K562 (cell line): ENCODE measurements around the gene ID2. TPM values are rescaled to one million over a fixed set of nuclear protein-coding genes. Genes with fewer than 3 reads are reported as not detected.
A peak's percentile ranks its signal among the peaks of the same experiment; 100 is the strongest.

ENCODE experiments used
- ARID2 ChIP-seq: fragments of 450-650 bp; IDR thresholded peaks from 2 replicates; pipeline ENCODE4 v1.6.1; 2017; ENCODE audit warnings: antibody characterized with exemption, mild to moderate bottlenecking
- BHLHE40 ChIP-seq: IDR thresholded peaks from 2 replicates; pipeline ENCODE4 v1.6.1; 2011; ENCODE audit warnings: low read length, improper control_type of control experiment
- ELF2 ChIP-seq: fragments of 250-450 bp; sonication (Bioruptor Pico); IDR thresholded peaks from 2 replicates; pipeline ENCODE4 v1.5.0; 2021; ENCODE audit warnings: mild to moderate bottlenecking
- HDAC2 ChIP-seq: fragments of 450-650 bp; IDR thresholded peaks from 2 replicates; pipeline ENCODE4 v1.6.1; 2016; ENCODE audit warnings: mild to moderate bottlenecking
- MAFK ChIP-seq: IDR thresholded peaks from 2 replicates; pipeline ENCODE4 v1.6.1; 2011; ENCODE audit warnings: low read length, improper control_type of control experiment
- RFX1 ChIP-seq: fragments of 450-650 bp; IDR thresholded peaks from 2 replicates; pipeline ENCODE4 v1.6.1; 2016; ENCODE audit warnings: mild to moderate bottlenecking, moderate library complexity
- SRSF1 ChIP-seq: fragments of 200-400 bp; formaldehyde crosslinking; IDR thresholded peaks from 2 replicates; pipeline ENCODE4 v1.6.1; 2017; ENCODE audit warnings: mild to moderate bottlenecking, low read depth, low read length, moderate library complexity
- TCF7L2 ChIP-seq: fragments of 150-350 bp; IDR thresholded peaks from 2 replicates; pipeline ENCODE4 v1.6.1; 2016; ENCODE audit warnings: low read depth, mild to moderate bottlenecking, low read length, moderate library complexity
- ZNF174 ChIP-seq: fragments of 250-450 bp; sonication (Bioruptor Pico); IDR thresholded peaks from 2 replicates; pipeline ENCODE4 v1.4.0; 2020; ENCODE audit warnings: mild to moderate bottlenecking
- ZNF347 ChIP-seq: fragments of 450-650 bp; formaldehyde crosslinking; IDR thresholded peaks from 2 replicates; pipeline ENCODE4 v1.4.0; 2020; ENCODE audit warnings: low read depth, mild to moderate bottlenecking, moderate library complexity
- polyA plus RNA-seq, 8 experiments: library from polyadenylated mRNA; depleted of rRNA in 4 of 8; stranded (reverse) in 5 of 8; unstranded in 3 of 8; fragments of >200 nt; fragmentation: Nextera tagmentation in 2 of 8; fragmentation: Illumina TruSeq in 1 of 8; extraction: Ambion mirVana in 2 of 8; extraction: Trizol in 1 of 8; gene quantifications; 2 replicates each; pipeline versions ENCODE4 v1.2.1 to v1.2.3, GENCODE V29; 2011 to 2014; ENCODE audit warnings: inconsistent platforms in 1 of 8, missing spikeins in 1 of 8
- total RNA-seq, 7 experiments: library from RNA; depleted of rRNA in 6 of 7; stranded (reverse); fragments of >200 nt in 6 of 7; fragmentation: Illumina TruSeq in 2 of 7; extraction: Trizol in 2 of 7; gene quantifications; 2 replicates each; pipeline versions ENCODE4 v1.2.1 to v1.2.3, GENCODE V29; 2011 to 2021; ENCODE audit warnings: low replicate concordance in 1 of 7
- TF ChIP-seq, protein P1 (sequence below): fragments of 250-450 bp; sonication (Bioruptor Pico); IDR thresholded peaks from 2 replicates; pipeline ENCODE4 v1.8.0; 2022; ENCODE audit warnings: inconsistent platforms, mild to moderate bottlenecking, moderate library complexity, borderline replicate concordance
- TF ChIP-seq, protein P2 (sequence below), 2 experiments: fragments of 450-650 bp; formaldehyde crosslinking in 1 of 2; IDR thresholded peaks; 2 replicates each; pipeline versions ENCODE4 v1.4.0 to v1.6.1; 2014 to 2020; ENCODE audit warnings: mild to moderate bottlenecking in 2 of 2, borderline replicate concordance in 1 of 2, low read depth in 1 of 2
- TF ChIP-seq, protein P3 (sequence below): sonication (generic); formaldehyde crosslinking; IDR thresholded peaks from 2 replicates; pipeline ENCODE4 v1.8.1; 2022; ENCODE audit warnings: missing genetic modification reagents
- TF ChIP-seq, protein P4 (sequence below): sonication (generic); formaldehyde crosslinking; IDR thresholded peaks from 2 replicates; pipeline ENCODE4 v1.8.1; 2022; ENCODE audit warnings: missing genetic modification reagents

Gene ID2
- total and polyA plus RNA-seq, 9 of the 15 experiments (the other 6 are each of a cell fraction or from before 2014, with no cell fraction given) = 8.0 to 35.7 (median 16.6) TPM

DNA sequence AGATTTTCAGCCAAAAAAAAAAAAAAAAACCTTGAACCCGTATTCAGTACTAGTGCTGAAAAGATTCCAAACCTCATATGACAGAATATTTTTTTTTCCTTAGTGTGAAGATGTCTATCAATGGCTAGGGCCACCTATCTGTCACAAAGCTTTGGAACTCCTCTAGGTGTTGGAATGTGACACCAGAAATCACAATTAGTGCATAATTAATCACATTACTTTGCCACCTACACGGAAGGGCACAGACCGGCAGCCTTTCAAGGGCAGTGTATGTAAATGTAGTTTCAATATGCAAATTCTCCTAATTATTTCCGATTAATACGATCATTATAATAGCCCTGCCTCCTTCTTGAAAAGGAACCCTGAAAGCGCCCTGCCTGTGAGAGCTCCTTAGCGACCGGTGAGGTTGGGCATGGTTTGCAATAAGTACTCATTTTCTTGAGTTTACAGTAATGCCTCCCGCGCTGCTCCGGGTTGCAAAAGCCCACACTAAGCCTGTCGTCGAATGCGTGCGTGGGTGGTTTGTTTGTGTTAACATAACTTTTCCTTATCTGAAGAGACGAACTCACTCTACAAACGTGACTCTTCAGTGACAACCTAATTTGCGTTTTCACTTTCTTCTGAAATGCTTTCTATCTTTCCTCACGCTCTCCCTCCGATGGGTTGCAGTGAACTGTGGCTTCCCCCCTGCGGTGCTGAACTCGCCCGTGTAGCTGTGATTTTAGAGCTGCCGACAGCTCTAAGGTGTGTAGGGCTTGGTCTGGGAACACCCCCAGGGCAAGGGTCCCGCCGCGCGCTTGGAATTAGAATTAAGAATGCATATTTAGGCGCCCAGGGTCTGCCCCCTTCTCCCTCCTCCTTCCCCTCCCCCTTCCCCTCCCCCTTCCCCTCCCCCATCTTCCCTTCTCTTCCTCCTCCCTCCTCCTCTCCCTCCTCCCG, 765 bp upstream of the ID2 start (continued):
- TF ChIP-seq HDAC2 = peak; percentile 64
- TF ChIP-seq, protein P1, sequence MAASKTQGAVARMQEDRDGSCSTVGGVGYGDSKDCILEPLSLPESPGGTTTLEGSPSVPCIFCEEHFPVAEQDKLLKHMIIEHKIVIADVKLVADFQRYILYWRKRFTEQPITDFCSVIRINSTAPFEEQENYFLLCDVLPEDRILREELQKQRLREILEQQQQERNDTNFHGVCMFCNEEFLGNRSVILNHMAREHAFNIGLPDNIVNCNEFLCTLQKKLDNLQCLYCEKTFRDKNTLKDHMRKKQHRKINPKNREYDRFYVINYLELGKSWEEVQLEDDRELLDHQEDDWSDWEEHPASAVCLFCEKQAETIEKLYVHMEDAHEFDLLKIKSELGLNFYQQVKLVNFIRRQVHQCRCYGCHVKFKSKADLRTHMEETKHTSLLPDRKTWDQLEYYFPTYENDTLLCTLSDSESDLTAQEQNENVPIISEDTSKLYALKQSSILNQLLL (CRISPR knock-in tag) = no peak
- no peak for TF ChIP-seq TCF7L2
- TF ChIP-seq, protein P2, sequence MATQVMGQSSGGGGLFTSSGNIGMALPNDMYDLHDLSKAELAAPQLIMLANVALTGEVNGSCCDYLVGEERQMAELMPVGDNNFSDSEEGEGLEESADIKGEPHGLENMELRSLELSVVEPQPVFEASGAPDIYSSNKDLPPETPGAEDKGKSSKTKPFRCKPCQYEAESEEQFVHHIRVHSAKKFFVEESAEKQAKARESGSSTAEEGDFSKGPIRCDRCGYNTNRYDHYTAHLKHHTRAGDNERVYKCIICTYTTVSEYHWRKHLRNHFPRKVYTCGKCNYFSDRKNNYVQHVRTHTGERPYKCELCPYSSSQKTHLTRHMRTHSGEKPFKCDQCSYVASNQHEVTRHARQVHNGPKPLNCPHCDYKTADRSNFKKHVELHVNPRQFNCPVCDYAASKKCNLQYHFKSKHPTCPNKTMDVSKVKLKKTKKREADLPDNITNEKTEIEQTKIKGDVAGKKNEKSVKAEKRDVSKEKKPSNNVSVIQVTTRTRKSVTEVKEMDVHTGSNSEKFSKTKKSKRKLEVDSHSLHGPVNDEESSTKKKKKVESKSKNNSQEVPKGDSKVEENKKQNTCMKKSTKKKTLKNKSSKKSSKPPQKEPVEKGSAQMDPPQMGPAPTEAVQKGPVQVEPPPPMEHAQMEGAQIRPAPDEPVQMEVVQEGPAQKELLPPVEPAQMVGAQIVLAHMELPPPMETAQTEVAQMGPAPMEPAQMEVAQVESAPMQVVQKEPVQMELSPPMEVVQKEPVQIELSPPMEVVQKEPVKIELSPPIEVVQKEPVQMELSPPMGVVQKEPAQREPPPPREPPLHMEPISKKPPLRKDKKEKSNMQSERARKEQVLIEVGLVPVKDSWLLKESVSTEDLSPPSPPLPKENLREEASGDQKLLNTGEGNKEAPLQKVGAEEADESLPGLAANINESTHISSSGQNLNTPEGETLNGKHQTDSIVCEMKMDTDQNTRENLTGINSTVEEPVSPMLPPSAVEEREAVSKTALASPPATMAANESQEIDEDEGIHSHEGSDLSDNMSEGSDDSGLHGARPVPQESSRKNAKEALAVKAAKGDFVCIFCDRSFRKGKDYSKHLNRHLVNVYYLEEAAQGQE (IDR thresholded peaks at IDR 0.05; ENCODE audit: borderline replicate concordance) = no peak
- TF ChIP-seq, protein P2 (CRISPR knock-in tag; IDR thresholded peaks at IDR 0.05; ENCODE audit: low read depth) = no peak
- no peak for TF ChIP-seq ZNF174 (CRISPR knock-in tag)
- TF ChIP-seq BHLHE40 = peak; percentile 94
- TF ChIP-seq RFX1 = no peak
- no peak; the same call in 1 of the 2 replicates for TF ChIP-seq ELF2
- no peak for TF ChIP-seq ZNF347 (CRISPR knock-in tag)
- no peak for TF ChIP-seq SRSF1
- TF ChIP-seq, protein P3, sequence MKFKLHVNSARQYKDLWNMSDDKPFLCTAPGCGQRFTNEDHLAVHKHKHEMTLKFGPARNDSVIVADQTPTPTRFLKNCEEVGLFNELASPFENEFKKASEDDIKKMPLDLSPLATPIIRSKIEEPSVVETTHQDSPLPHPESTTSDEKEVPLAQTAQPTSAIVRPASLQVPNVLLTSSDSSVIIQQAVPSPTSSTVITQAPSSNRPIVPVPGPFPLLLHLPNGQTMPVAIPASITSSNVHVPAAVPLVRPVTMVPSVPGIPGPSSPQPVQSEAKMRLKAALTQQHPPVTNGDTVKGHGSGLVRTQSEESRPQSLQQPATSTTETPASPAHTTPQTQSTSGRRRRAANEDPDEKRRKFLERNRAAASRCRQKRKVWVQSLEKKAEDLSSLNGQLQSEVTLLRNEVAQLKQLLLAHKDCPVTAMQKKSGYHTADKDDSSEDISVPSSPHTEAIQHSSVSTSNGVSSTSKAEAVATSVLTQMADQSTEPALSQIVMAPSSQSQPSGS (CRISPR knock-in tag) = no peak
- TF ChIP-seq, protein P4, sequence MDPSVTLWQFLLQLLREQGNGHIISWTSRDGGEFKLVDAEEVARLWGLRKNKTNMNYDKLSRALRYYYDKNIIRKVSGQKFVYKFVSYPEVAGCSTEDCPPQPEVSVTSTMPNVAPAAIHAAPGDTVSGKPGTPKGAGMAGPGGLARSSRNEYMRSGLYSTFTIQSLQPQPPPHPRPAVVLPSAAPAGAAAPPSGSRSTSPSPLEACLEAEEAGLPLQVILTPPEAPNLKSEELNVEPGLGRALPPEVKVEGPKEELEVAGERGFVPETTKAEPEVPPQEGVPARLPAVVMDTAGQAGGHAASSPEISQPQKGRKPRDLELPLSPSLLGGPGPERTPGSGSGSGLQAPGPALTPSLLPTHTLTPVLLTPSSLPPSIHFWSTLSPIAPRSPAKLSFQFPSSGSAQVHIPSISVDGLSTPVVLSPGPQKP (CRISPR knock-in tag) = no peak
- no peak for TF ChIP-seq ARID2
- TF ChIP-seq MAFK = no peak
